M059J (cell line): ENCODE measurements around the gene IL32. TPM values are rescaled to one million over a fixed set of nuclear protein-coding genes. Genes with fewer than 3 reads are reported as not detected.

ENCODE experiments used
- DNase-seq: peaks from one replicate; pipeline ENCODE4 v3.0.0-alpha.2; 2012; ENCODE audit warnings: low read depth
- total RNA-seq: library from RNA; depleted of rRNA; stranded (reverse); fragments of >200 nt; shearing (Covaris generic); gene quantifications from 2 replicates; pipeline ENCODE4 v1.2.3, GENCODE V29; 2014; rRNA removed

The IL32 gene, protein sequence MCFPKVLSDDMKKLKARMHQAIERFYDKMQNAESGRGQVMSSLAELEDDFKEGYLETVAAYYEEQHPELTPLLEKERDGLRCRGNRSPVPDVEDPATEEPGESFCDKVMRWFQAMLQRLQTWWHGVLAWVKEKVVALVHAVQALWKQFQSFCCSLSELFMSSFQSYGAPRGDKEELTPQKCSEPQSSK
- 51.5 and 62.5 TPM in 2 replicates for total RNA-seq

DNA sequence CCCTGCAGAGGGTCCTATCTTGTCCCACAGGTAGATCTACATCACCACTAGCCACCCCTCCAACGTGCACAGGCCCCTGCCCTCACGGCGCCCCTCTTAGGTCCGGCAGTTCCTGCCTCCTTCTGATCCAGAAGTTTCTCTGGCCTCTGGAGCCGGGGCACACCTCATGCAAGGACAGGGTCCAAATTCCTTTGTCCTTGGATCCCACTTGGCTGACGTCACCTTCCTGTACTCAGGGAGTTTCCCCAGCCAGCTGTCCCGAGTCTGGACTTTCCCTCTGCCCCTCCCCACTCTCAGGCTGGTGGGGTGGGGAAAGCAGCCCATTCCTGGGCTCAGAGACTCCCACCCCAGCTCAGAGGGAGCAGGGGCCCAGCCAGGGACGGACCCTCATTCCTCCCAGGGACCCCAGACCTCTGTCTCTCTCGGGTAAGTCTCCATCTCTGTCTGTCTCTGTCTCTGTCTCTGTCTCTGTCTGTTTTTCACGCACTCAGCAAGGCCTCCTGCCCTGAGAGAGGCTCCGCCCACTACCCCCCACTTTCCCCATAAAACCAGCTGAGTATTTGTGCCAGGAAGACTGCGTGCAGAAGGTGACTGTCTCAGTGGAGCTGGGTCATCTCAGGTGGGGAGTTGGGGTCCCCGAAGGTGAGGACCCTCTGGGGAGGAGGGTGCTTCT is at the start of gene IL32:
Gene IL32 (plus strand): TSS at position 572 of the 673 bp plus-strand sequence. CDS start 172 bp downstream, outside the sequence.
- peak; percentile 85 for DNase-seq

DNA sequence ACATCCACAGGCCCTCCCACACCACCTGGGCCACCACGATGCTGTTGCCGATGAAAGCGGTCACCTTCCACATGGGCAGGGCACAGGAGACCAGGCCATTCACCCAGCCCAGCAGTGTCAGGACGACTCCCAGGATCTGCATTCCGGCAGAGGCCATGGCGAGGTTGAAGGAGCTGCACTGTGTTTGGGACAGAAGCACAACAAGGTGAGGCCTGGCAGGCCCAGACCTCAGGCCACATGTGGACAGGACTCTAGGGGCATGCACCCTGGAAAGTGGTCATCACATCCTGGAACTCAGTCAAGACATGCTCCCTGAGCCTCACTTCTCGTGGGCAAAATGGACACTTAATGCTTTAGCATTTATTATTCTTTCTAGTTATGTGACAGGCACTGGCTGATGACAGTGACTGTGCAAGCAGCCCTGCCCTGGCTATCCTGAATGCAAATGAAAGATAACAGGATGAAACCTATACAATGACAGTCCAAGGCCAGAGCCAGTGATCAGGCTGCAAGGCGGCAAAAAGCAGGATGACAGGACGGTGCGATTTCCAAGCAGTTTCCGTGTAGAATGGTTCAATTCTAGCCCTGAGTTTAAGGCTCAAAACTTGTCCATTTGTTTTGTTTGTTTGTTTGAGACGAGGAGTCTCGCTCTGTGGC is 49.4 kb upstream of the IL32 start:
- no peak for DNase-seq

DNA sequence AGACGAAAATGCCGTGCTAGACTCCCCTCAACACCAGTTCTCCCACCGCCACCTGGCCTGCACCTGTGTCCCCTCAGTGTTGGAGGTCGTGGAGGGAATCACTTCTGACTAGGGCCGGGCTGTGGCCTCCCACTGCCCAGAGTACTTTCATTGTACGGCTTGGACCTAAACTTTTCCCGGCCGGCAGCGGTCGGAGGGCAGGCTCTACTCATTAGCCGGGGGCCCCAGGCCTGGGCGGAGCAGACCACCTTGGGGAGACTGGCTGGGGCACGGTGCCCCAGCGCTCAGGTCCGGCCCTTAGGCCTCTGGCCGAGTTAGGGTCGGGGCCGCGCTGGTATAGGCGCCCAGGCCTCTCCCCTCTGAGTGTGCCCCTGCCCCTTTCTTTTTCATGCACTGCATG is 48.1 kb upstream of the IL32 start:
- no peak for DNase-seq

DNA sequence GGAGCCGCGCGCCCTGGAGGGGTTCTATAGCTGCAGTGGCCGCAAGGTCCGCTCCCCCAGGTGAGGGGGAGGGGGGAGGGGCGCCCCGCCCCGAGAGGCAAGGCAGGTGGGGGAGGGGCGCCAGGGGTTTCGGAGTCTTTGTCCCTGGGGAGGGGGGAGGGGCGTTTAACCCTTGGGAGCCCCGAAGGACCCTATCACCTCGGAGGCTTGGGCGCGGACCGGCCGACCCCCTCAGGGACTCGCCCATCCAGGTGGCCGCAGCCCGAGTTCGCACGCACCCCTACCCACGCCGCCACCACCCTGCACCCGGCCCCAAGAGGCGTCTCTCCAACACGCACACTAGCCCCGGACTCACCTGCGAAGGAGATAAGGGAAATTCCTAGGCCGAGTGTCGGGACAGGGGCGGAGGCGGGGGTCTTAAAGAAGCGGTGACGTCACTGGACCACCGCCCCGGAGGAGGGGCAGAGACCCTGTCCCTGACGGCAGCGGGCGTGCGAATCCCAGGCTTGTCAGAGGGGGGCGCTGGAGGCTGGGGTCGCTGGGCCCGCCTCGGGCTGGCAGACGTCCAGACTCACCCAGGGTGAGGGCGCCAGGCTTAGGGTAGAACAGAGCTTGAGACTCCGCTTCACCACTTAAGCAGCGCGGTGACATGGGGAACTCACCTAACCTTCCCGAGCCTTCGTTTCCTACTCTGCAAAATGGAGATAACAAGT is 47.5 kb upstream of the IL32 start, which contains the start of gene CLDN6:
Gene CLDN6 (minus strand): TSS at position 390 of the 713 bp plus-strand sequence. CDS start 2,162 bp downstream, outside the sequence.
- no peak for DNase-seq

DNA sequence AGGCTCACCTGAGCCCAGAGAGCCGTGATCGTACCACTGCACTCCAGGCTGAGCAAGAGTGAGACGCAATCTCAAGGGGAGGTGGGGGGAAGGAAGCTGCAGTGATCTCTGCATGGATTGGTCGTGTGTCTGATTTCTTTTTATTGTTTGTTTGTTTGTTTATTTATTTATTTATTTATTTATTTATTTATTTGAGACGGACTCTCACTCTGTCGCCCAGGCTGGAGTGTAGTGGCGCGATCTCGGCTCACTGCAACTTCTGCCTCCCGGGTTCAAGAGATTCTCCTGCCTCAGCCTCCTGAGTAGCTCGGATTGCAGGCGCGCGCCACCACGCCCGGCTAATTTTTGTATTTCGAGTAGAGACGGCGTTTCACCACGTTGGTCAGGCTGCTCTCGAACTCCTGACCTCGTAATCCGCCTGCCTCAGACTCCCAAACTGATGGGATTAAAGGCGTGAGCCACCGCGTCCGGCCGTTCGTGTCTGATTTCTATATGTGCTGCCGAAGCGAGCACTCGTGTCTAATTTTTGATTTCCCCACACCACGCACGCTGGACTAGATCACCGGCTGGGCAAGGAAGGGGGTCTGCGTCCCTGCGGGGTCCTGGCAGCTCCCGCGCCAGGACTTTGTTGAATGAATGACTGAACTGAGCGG is 45.7 kb upstream of the IL32 start:
- DNase-seq: no peak

DNA sequence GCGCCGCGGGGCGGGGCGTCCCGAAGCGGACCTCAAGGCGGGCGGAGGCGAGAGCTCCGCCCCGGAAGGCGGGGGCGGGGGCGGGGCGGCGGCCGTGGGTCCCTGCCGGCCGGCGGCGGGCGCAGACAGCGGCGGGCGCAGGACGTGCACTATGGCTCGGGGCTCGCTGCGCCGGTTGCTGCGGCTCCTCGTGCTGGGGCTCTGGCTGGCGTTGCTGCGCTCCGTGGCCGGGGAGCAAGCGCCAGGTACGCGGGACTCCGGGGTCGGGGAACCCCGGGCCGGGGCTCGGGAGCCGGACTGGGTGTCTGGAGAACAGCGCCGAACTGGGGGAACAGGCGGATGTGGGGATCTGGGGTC is 45.2 kb upstream of the IL32 start, which contains the start of gene TNFRSF12A:
Gene TNFRSF12A (plus strand): TSS at position 122 of the 357 bp plus-strand sequence. CDS start 30 bp downstream, at position 152.
- DNase-seq: peak; percentile 79

DNA sequence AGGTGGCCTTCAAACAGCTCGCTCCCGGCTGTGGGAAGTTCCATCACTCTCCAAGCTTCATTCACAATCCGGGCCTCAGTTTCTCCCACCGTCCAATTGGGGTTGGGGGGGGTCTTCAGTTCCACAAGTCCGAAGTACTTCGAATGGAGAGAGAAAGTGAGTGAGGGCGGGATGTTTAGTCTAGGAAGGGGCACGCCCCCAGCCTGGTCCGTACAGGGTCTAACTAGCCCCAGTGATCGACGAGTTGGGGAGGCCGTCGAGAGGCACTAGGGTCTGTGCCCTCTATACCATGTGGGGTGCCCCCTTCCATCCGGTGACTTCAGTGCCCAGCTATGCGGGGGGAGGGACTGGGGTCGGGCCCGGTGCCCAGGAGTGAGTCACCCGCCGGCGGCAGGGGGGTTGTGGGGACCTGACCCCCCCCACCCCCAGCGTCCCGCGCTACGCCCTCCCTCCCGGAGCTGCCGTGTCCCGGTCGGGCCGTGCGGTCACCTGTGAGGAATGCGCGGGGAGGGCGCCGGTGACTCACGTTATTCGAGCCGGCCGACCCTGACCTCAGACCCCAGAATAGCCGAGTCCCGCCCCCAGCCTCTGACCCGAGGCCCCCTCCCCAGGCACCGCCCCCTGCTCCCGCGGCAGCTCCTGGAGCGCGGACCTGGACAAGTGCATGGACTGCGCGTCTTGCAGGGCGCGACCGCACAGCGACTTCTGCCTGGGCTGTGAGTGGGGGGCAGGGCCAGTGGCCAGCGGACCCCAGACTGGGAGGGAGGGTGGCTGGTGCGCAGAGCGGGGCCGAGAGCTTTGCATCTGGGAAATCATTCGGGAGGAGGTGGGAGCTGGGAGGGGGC is 44.6 kb upstream of the IL32 start:
- DNase-seq: peak; percentile 91

DNA sequence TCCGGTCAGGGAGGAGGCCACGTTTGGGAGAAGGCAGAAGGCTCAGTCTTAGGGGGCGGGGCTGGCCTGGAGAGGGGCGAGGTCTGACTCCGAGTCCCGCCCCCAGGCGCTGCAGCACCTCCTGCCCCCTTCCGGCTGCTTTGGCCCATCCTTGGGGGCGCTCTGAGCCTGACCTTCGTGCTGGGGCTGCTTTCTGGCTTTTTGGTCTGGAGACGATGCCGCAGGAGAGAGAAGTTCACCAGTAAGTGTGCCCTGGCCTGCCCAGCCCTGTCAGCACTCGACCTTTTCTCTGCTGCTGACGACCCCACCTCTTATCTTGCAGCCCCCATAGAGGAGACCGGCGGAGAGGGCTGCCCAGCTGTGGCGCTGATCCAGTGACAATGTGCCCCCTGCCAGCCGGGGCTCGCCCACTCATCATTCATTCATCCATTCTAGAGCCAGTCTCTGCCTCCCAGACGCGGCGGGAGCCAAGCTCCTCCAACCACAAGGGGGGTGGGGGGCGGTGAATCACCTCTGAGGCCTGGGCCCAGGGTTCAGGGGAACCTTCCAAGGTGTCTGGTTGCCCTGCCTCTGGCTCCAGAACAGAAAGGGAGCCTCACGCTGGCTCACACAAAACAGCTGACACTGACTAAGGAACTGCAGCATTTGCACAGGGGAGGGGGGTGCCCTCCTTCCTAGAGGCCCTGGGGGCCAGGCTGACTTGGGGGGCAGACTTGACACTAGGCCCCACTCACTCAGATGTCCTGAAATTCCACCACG is 43.8 kb upstream of the IL32 start:
- DNase-seq: peak; percentile 99

DNA sequence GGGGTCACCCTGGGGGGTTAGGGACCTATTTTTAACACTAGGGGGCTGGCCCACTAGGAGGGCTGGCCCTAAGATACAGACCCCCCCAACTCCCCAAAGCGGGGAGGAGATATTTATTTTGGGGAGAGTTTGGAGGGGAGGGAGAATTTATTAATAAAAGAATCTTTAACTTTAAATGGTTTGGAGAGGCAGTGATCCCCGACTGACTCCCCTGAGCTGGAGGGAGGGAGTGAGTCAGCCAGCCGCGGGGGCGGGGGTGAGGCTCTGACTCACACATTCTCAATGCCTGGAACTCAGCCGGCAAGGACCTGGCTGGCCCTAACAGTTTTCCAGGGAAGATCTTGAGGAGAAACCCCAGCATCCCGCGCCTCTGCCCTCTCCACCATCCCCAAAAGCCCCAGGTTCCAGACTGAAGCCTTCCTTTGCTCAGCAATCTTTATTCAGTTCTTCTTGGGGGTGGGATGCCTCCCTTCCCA is 43.2 kb upstream of the IL32 start:
- peak; percentile 96 for DNase-seq

DNA sequence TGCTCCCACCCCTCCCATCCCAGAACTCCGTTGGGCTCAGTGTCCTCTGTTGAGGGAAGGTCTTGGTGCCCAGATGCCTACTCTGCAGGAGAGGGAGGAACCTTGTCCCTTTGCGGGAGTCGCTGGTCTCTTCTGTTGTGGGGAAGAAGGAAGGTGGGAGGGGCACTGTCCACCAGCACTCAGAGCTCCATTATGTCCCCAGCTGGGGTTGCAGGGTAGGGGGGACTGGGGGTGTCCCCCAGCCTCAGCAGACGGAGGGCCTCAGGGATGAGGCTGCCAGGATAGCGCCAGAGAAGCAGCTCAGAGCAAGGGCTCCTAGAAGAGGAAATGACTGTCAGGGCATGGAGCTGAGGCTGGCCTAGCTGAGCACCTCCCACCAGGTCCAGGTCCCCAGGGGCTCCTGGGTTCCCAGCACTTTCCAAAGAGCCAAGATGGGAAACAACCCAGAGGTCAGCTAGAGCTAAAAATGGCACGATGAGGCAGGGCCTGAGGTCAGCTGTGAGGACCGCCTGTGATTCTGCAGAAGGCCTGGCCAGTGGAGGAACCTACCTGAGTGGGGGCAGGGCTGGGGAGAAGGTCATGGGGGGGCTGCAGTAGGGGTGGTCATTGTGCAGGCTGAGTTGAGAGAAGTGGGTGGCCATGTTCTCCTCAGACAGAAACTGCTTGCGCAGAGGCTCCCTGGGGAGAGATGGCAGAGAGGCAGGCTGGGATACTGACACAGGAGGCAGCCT is 42.6 kb upstream of the IL32 start:
- DNase-seq: no peak

DNA sequence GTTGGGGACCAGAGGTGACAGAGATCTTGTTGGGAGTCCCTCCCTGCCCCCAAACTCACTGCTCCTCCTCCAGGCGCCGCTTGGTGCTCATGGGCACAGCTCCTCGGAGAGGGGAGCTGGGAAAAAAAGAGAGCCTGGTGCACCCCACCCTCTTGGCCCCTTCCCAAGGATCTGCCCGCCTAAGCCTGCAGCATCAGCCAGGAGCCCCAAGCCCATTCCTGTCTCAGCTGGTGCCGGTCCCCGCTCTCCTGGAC is 42.1 kb upstream of the IL32 start:
- peak; percentile 96 for DNase-seq

DNA sequence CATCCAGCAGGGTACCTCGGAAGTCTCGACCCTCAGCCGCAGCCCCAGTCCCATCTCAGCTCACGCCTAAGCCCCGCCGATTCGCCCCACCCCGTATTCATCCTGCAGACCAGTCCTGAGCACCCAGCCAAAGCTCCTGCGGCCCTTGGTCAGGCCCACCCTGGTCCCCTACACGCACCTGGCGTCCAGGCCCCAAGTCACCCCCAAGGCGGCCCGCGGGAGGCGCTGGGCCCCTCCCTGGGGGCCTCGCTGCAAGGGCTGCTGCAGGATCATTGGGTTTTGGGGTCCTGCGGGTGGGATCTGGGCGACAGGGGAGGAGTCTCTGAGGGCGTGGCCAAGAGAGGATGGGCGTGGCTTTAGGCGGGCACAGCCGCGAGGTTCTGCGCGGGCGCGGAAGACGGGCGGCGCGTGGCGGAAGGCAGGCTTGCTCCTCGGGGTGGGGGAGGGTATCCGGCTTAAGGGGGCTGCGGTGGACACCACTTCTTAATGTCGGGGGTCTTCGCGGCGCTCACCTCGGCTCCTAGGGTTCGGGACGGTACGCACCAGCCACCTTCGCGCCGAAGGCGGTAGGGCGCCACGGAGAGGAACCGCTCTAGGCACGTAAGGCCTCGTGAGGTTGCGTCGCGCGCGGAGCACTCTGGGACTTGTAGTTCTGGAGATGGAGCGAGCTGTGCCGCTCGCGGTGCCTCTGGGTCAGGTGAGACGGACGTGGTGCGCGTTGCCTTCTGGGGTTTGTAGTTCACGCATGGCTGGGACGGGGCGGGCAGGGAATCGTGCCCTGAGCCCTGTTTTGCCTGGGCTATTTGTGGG is 41.6 kb upstream of the IL32 start, which contains the start of the genes HCFC1R1 and THOC6:
Gene HCFC1R1 (minus strand): TSS at position 274 of the 810 bp plus-strand sequence. CDS start 1 bp downstream, at position 273.
Gene THOC6 (plus strand): TSS at position 367 of the 810 bp plus-strand sequence. CDS start 292 bp downstream, at position 659.
- peak; percentile 98 for DNase-seq

DNA sequence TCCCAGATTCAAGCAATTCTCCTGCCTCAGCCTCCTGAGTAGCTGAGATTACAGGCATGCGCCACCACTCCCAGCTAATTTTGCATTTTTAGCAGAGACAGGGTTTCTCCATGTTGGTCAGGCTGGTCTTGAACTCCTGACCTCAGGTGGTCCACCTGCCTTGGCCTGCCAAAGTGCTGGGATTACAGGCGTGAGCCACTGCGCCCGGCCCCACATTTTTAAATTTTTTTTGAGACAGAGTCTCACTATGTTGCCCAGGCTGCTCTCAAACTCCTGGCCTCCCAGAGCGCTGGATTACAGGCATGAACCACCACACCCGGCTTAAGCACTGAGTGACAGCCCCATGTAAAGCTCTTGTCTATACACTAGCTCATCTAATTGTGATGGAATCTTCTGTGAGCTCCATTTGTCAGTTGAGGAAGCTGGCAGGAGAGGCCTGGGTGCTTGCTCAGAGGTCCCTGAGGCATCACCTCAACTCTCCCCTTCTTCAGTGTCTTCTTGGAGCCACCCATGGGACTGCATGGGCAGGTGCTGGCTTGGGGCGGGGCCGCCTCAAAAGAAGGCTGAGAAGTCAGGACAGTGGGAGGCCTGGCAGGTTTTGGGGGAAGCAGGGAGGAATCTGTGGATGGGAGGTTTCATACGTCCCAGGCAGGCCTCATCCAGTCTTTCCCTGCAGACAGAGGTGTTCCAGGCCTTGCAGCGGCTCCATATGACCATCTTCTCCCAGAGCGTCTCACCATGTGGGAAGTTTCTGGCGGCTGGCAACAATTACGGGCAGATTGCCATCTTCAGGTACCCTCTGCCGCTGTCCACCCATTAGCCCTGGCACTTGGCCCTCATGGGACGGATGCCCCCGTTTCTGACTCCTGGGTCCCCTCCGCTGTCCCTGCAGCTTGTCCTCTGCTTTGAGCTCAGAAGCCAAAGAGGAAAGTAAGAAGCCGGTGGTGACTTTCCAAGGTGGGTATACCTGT is 40.1 kb upstream of the IL32 start:
- no peak for DNase-seq

DNA sequence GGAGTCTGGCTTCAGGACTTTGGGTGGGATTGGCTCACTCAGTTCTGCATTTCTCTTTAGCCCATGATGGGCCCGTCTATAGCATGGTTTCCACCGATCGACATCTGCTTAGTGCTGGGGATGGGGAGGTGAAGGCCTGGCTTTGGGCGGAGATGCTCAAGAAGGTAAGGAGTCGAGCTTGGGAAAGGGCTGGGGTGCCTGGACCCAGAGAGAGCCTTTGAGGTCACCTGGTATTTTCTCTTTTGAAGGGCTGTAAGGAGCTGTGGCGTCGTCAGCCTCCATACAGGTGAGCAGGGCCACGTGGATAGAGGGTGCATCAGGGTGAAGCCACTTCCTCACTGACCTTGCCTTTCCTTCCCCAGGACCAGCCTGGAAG is 39.4 kb upstream of the IL32 start:
- no peak for DNase-seq

DNA sequence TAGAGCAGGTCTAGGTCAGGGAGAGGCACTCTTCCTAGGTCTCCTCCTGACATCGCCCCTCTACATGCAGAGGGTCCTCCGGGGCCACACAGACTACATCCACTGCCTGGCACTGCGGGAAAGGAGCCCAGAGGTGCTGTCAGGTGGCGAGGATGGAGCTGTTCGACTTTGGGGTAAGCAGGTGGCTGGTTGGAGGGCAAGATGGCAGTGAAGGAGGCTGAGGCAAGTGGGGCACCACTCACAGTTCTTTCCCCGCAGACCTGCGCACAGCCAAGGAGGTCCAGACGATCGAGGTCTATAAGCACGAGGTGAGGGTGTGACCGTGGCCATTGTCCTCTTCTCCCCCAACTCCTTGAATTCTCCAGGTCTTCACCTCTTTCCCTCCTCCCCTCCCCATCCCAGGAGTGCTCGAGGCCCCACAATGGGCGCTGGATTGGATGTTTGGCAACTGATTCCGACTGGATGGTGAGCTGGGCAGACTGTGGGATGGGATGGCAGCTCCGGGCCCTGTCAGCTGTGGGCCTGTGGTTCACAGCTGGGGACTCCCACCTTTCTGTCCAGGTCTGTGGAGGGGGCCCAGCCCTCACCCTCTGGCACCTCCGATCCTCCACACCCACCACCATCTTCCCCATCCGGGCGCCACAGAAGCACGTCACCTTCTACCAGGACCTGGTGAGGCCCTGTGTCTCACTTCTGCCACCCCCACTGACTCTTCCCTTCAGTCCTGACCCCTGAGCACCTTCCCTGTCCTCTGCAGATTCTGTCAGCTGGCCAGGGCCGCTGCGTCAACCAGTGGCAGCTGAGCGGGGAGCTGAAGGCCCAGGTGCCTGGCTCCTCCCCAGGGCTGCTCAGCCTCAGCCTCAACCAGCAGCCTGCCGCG is 38.6 kb upstream of the IL32 start:
- no peak for DNase-seq

DNA sequence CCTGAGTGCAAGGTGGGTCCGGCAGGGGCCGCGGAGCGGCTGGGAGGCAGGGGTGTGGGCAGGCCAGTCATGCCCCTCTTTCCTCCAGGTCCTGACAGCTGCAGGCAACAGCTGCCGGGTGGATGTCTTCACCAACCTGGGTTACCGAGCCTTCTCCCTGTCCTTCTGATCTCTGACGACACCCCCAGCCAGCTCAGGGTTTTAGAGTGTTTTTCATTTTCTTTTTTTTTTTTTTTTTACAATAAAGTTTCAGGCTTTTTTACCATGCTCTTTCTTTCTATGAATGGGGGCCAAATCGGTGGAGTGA is 38.0 kb upstream of the IL32 start:
- no peak for DNase-seq
